Measurements from ENCODE around the gene SOX6. TPM values are rescaled to one million over a fixed set of nuclear protein-coding genes. Genes with fewer than 3 reads are reported as not detected.

The SOX6 gene
- total RNA-seq, 4 donors from 2014 or later, result 25.3 to 42.3 (median 37.4) TPM

DNA sequence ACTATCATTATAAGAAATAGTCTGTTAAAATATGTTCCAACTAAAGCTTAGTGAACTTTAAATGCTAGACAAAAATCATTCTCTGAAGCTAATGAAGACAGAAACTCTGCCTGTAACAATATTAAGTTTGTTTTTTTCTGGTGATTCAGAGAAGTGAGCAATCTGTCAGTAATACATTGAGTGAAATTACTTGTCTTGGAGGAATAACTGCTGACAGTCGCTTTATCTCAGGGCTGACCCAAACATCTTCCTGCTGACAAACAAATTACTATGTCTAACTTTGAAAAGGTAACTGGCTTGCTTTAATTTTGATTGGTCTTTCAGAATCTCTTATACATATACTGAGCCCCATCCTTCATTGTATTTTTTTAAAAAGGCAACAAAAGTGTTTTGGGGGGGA, 264.5 kb downstream of the SOX6 start:
- H3K36me3 ChIP-seq, result no peaks in the 10 kb centered on the region
- no peak overlapping the region for H3K4me3 ChIP-seq
- no peak overlapping the region for H3K27ac ChIP-seq
- H3K4me1 ChIP-seq, result peaks cover 15 to 19% of the 10 kb centered on the region in 2 donors
- H3K9me3 ChIP-seq, result no peaks in the 10 kb centered on the region
- intact Hi-C loops (cut with DNase I; ENCODE audit: low total_unique reads), result no loop called here
- TF ChIP-seq POLR2A (IDR thresholded peaks at IDR 0.05) (no peak), CTCF (IDR thresholded peaks at IDR 0.05 in 4 of 5, conservative IDR thresholded peaks at IDR 0.05 in 1 of 5) (no peak)
- no peak for DNase-seq
- no peak for ATAC-seq
- no peaks in the 10 kb centered on the region for H3K27me3 ChIP-seq
- in situ Hi-C loops (cut with MboI; ENCODE audit: low sequenced_read_pairs in 4 of 4), result no loop called here

DNA sequence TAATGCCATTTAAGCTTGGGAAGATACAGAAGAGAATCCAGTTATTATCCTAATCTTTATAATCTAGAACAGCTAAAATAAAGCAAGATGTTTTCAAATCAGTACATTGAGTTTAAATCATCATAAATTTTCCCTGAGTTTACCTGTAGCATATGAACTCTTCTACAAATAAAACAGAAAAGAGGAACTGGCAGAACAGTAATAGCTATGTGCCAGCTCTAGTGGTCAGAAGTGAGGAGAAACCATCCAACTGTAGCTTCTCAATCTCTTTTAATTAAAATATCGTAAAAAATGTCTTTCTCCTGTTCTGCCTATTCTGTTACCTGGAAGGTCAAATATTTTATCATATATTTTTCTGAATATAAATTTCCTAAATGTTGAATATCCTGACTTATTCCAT, 266.9 kb downstream of the SOX6 start:
- H3K27me3 ChIP-seq, result no peaks in the 10 kb centered on the region
- no peaks in the 10 kb centered on the region for H3K36me3 ChIP-seq
- H3K4me3 ChIP-seq, result no peak overlapping the region
- DNase-seq (no peak), ATAC-seq (no peak)
- intact Hi-C loops (cut with DNase I; ENCODE audit: low total_unique reads) (no loop called here), in situ Hi-C loops (cut with MboI; ENCODE audit: low sequenced_read_pairs in 4 of 4) (no loop called here)
- H3K9me3 ChIP-seq, result no peaks in the 10 kb centered on the region
- peaks cover 15 to 17% of the 10 kb centered on the region in 2 donors for H3K4me1 ChIP-seq
- no peak for TF ChIP-seq POLR2A (IDR thresholded peaks at IDR 0.05)
- TF ChIP-seq CTCF (IDR thresholded peaks at IDR 0.05 in 4 of 5, conservative IDR thresholded peaks at IDR 0.05 in 1 of 5), result no peak
- H3K27ac ChIP-seq, result no peak overlapping the region

- in situ Hi-C loops (cut with MboI; ENCODE audit: low sequenced_read_pairs in 4 of 4) (no loop called here), intact Hi-C loops (cut with DNase I; ENCODE audit: low total_unique reads) (no loop called here)
These were observed 267.6 kb downstream of the SOX6 start for GRCh38 chr11:16088774-16089173.

GRCh38 chr11:16087886-16088285, 268.5 kb downstream of the SOX6 start:
- no peak for ATAC-seq
- intact Hi-C loops (cut with DNase I; ENCODE audit: low total_unique reads) (no loop called here), in situ Hi-C loops (cut with MboI; ENCODE audit: low sequenced_read_pairs in 4 of 4) (no loop called here)
- no peaks in the 10 kb centered on the region for H3K36me3 ChIP-seq
- H3K27ac ChIP-seq, result no peak overlapping the region
- no peaks in the 10 kb centered on the region for H3K9me3 ChIP-seq
- no peaks in the 10 kb centered on the region for H3K27me3 ChIP-seq
- DNase-seq, result no peak
- H3K4me1 ChIP-seq, result peaks cover 2 to 8% of the 10 kb centered on the region in 2 donors
- H3K4me3 ChIP-seq, result no peak overlapping the region
- TF ChIP-seq POLR2A (IDR thresholded peaks at IDR 0.05) (no peak), CTCF (IDR thresholded peaks at IDR 0.05 in 4 of 5, conservative IDR thresholded peaks at IDR 0.05 in 1 of 5) (no peak)

More at GRCh38 chr11:16088774-16089173, 267.6 kb downstream of the SOX6 start:
- TF ChIP-seq CTCF (IDR thresholded peaks at IDR 0.05 in 4 of 5, conservative IDR thresholded peaks at IDR 0.05 in 1 of 5) (no peak), POLR2A (IDR thresholded peaks at IDR 0.05) (no peak)
- Histone ChIP-seq H3K4me1 (peaks cover 10 to 11% of the 10 kb centered on the region in 2 donors), H3K9me3 (no peaks in the 10 kb centered on the region), H3K27me3 (no peaks in the 10 kb centered on the region), H3K36me3 (no peaks in the 10 kb centered on the region), H3K27ac (no peak overlapping the region), H3K4me3 (no peak overlapping the region)
- no peak for DNase-seq
- ATAC-seq, result no peak

DNA sequence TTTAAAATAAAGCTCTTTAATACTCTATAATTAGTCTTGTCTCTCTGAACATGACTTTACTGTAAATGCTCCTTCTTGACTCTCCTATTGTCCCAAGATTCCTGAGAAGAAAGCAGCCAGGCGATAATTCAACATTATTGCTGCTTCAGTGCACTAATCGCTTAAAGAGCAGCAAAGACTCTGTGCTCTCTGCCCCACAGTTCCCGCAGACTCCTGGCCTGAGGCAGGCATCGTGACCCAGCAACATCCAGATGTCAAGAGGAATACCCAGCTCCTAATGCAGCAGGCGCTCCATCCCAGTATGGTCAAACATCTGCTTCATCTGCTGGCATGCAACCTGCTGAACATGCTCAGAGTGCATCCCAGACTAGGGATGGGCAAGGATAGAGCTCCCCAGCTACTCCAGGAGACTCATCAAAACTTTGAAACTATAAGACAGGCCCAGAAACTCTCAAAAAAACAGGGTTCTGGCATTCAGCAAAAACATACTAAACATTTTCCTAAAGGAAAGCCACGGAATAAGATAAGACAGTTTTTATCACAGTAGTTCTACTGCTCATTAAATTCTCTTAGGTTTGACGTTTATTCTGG, 270.0 kb downstream of the SOX6 start:
- Histone ChIP-seq H3K36me3 (no peaks in the 10 kb centered on the region), H3K4me1 (peaks cover 8 to 20% of the 10 kb centered on the region in 2 donors), H3K4me3 (no peak overlapping the region), H3K9me3 (no peaks in the 10 kb centered on the region), H3K27me3 (no peaks in the 10 kb centered on the region), H3K27ac (no peak overlapping the region)
- TF ChIP-seq POLR2A (IDR thresholded peaks at IDR 0.05) (no peak), CTCF (IDR thresholded peaks at IDR 0.05 in 4 of 5, conservative IDR thresholded peaks at IDR 0.05 in 1 of 5) (no peak)
- in situ Hi-C loops (cut with MboI; ENCODE audit: low sequenced_read_pairs in 4 of 4) (no loop called here), intact Hi-C loops (cut with DNase I; ENCODE audit: low total_unique reads) (no loop called here)
- ATAC-seq (no peak), DNase-seq (no peak)
